Pulmonary artery endothelial cell (primary cell): ENCODE measurements around the gene YWHAB. TPM values are rescaled to one million over a fixed set of nuclear protein-coding genes. Genes with fewer than 3 reads are reported as not detected.
A peak's percentile ranks its signal among the peaks of the same experiment; 100 is the strongest.
"Not testable (repeated sequence)": the region's sequence is repeated elsewhere in the genome, so short reads cannot be mapped to it uniquely, and the experiment has no call there.

Source experiments
- DNase-seq: peaks from one replicate; pipeline ENCODE4 v3.0.0-alpha.2; 2011; ENCODE audit warnings: low read depth, low spot score
- total RNA-seq: library from RNA; depleted of rRNA; stranded (reverse); fragments of >200 nt; gene quantifications from 2 replicates; pipeline ENCODE4 v1.2.3, GENCODE V29; 2014

The YWHAB gene
- 129 and 135 TPM in 2 replicates for total RNA-seq

DNA sequence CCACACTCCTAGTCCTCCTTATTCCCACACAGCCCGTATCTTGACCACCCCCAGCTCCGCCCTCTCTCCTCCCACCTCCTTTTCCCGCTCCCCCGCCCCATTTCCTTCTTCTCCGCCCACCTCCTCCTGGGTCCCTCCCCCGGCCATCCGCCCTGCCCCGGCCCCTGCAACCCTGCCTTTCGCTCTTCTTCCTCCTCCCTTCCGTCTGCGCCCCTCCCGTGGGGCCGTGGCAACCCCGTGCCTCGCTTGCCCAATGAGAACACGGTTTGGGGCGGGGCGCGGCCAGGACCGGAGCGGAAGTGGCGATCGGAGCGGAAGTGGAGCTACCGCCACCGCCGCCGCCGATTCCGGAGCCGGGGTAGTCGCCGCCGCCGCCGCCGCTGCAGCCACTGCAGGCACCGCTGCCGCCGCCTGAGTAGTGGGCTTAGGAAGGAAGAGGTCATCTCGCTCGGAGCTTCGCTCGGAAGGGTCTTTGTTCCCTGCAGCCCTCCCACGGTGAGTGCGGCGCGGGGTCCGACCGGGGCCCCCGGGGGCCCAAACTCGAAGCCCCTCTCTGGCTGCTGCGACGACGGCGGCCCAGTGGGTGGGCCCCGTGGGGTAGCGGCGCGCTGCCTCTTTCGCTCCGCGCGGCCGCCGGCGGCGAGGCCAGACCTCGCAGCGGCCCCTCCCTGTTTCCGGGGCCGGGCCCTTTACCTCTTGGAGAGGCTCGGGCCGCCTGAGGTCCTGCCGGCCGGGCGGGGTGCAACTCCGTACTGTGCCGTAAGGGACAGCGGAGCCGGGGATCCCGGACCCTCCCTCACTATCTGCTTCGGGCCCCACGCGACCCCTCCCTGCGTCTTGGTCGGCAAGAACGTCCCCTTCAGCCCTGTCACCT, at the start of gene YWHAB:
Gene YWHAB (plus strand): TSS at position 314 of the 874 bp plus-strand sequence. CDS start 15,829 bp downstream, outside the sequence.
- DNase-seq = peak; percentile 92

DNA sequence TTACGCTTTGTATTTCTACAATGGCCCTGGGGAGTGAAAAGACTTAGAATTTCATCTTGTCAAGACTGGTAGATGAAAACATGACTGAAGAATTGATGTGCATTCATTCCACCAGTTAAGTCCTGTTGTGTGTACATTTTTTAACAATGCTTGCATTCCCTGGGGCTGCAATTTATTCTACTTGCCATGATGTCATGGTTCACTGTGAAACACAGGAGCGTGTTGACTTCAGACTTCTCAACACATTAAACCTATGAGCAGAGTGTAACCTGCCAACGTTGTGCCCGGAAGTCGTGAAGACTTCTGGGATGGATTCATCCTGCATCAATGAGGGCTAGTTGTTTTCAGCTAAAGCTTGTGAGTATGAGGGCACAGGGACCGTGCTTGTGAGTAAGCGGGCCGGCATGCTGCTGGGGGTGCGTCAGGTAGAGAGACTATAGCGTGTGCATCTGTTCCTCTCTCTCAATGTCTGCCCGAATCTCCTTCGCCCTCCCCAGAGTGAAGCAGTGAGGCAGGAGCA, 48.8 kb upstream of the YWHAB start:
- DNase-seq = no peak

DNA sequence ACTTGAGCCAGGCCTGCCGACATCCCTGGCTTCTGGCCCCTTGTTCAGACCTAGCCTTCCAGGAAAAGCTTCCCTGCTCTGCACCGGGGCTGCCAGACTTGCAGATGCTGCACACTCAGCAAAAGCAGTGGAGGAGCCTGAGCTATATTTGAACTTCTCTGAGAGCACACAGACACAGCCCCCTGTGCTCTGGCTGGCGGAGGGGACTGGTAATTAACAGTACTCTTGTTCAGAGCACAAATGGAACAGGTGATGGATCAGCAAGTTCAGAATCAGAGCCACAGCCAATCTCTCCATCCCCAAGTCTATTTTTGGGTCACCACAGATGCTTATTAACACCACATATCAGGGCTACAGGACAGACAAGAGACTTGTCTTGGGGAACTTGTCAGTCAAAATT, 47.6 kb upstream of the YWHAB start:
- DNase-seq = no peak

GRCh38 chr20:44838521-44838920, 47.0 kb upstream of the YWHAB start:
- no peak for DNase-seq

DNA sequence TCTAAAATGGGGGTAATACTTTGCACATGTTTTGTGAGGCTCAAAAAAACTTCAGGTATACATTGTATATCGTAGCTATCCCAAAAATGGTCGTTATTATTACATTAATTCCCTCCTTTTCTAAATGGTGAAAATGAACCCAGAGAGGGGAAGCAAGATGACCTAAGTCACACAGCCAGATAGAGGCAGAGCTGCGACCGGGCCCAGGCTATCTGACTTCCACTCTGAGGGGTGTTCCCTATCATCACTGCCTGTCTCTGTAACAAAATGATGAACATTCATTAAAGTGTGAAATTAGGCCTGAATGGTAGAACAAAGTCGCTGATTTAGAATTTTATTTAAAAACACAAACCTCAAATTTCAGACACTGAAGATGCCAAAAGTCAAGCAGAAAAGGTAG, 46.0 kb upstream of the YWHAB start:
- DNase-seq = no peak

DNA sequence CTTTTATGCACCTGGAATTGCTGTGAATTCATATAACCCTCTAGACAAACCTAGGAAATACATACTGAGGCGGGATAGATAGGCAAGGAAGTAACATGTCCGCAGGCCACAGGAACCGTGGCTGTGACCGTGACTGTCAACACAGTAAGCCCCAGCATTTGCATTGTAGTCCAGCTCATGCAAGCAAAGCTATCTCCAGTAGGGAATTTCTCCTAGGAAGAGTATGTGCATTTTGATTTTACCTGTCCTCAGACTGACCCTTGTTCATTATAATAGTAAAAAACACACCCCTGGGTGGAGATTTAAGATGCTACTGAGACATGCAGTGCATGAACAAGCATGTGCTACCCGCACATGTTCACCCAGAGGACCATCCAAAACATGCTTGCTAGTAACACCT, 44.7 kb upstream of the YWHAB start:
- DNase-seq = no peak

- no peak for DNase-seq
Observed at GRCh38 chr20:44841955-44842354, 43.5 kb upstream of the YWHAB start.

DNA sequence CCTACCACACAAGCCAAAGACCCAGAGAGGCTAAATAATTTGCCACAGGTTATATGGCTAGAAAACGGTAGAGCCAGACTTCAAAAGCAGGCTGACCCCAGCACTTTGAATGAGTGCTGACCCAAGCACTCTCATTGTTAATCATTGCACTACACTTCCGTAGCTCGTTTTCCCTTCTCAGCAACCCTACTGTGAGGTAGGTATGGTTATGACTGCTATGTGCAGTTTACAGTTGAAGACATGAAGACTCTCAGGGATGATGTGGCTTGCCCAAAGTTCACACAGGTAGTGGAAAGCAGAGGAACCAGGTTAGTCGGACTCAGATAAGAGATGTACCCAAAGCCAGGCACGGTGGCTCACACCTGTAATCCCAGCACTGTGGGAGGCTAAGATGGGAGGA, 41.6 kb upstream of the YWHAB start:
- DNase-seq = no peak

DNA sequence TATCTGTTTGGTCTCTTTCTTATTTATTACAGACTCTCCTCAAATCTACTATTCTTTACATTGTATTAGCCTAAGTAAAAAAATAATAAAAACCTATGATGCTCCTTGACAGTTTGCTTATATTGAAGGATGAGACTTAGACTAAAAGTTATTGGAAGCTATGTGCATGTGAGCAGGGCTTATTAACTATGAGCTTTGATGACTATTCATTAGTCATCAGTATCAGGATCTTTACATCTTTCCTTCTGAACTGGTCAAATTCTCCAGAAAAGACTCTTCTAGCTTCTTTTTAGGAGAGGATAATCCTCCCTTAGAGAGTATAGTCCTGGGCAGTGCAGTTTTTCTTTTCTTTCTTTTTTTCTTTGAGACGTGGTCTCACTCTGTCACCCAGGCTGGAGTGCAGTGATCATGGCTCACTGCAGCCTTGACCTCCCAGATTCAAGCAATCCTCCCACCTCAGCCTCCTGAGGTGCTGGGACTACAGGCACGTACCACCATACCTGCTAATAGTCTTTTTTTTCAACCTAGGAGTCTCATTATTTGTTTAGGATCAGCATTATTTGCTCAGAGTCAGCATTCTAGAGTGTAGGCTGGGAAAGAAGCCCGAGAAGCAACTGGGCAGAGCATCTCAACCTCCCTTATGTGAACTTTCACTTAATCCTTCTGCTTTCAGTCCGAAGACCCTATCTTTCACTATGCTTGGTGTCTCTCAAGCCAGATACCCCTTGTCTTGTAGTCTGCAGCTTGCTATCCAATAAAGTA, 37.1 kb upstream of the YWHAB start:
- DNase-seq = no peak

DNA sequence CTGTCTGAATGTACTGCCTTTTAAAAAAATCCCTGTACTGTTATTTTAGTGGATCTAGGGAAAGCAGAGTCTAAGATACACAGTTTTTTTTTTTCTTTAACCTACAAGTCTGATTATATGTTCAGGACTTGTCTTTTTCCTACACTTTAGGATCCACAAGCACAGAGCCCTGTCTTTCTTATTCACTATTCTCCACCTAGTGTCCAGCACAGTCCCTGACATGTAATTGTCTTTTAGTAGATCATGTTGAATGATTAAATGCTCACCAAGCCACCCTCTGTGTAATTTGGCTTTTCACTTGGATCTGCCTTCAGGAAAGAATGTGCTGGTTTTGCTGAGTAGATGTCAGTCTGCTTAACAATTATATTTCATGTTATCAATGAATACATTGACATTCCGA, 35.8 kb upstream of the YWHAB start:
- no peak for DNase-seq

- DNase-seq = no peak
Observed at GRCh38 chr20:44850272-44850671, 35.2 kb upstream of the YWHAB start.

GRCh38 chr20:44850837-44851236, 34.7 kb upstream of the YWHAB start:
- DNase-seq = no peak

DNA sequence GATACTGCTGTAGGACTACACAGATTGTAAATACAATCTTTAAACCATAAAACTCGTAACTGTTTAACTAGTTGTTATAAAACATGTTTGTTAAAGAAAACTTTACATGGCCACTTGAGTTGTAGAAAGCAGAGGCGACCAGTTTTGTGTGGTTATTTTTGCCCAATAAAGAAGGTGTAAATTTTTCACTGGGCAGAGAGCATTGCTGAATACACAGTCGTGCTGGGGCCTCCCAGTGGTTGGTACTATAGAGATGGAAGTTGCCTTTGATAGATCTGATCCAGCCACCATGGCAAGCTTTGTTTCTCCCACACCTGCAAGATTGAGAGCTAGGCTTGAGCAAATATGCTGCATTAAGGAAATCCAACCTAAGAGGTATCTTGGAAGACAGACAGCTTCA, 34.0 kb upstream of the YWHAB start:
- DNase-seq = no peak

DNA sequence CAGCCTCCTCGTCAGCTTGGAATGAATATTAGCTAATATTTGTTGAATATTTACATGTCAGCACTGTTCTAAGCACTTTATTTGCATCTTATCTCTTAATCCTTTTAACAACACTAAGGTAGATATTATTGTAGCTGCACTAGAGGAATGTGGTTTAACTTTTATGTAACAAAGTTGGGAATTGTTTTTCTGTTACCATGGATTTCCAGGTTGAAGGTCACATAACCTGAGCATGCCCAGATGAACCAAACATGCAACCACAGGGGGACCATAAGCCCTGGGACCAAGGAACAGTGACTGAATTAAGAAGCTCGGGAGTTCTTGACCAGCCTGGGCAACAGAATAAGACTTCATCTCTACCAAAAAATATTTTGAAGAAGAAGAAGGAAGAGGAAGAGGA, 29.1 kb upstream of the YWHAB start:
- DNase-seq = no peak

GRCh38 chr20:44856856-44857448, 28.6 kb upstream of the YWHAB start:
- no peak for DNase-seq

DNA sequence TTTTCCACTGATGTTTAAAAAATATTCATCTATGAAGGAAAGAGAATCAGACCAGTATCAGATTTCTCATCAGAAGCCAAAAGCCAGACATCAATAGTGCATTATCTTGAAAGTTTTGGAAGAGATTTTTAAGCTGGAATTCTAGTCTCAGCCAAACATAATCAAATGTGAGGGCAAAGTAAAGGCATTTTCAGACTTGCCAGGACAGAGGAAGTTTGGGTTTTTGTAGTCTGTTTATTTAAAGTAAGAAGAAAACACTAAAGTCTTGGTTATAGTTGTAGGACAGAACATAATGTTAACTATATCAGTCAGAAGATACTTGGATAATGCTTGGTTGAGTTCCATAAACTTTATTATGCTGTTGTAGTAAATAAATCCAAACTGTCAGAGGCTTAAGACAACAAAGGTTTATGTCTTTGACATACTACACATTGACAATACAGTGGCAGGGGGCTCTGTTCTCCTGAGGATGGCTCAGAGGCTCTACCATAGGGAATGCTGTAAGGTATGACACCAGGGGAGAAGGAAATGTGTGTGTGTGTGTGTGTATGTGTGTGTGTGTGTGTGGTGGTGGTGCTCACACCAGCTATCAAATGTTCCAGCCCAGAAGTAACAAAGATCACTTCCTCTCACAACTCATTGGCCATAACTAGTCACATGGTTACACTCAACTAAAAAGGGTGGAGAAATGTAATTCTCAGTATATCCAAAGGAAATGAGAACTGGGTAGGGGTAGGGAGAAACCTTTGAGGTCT, 26.7 kb upstream of the YWHAB start:
- no peak for DNase-seq

- DNase-seq = no peak
Observed at GRCh38 chr20:44861531-44862006, 23.9 kb upstream of the YWHAB start.

- DNase-seq = no peak
Observed at GRCh38 chr20:44862286-44862685, 23.2 kb upstream of the YWHAB start.

- not testable (repeated sequence) for DNase-seq
Observed at GRCh38 chr20:44863365-44864084, 22.0 kb upstream of the YWHAB start.

GRCh38 chr20:44864493-44864892, 21.0 kb upstream of the YWHAB start:
- not testable (repeated sequence) for DNase-seq
